D721Med (cell line): ENCODE data around the gene TTC7B.
"Not testable (repeated sequence)": the region's sequence is repeated elsewhere in the genome, so short reads cannot be mapped to it uniquely, and the experiment has no call there.

ENCODE experiments used
- DNase-seq: peaks from one replicate; pipeline ENCODE4 v3.0.0; 2011; ENCODE audit warnings: low spot score; ENCODE audit not compliant: insufficient read length
- FAIRE-seq: peaks from 2 replicates; lab custom pipeline; 2011; peaks lifted over from hg19 to GRCh38; lab: Jason Lieb, UNC
- CTCF ChIP-seq: IDR thresholded peaks from 2 replicates; pipeline ENCODE4 v1.5.1; 2012; ENCODE audit warnings: mild to moderate bottlenecking, control low read depth; ENCODE audit not compliant: insufficient read depth; ENCODE audit errors: missing control alignments

The TTC7B gene

DNA sequence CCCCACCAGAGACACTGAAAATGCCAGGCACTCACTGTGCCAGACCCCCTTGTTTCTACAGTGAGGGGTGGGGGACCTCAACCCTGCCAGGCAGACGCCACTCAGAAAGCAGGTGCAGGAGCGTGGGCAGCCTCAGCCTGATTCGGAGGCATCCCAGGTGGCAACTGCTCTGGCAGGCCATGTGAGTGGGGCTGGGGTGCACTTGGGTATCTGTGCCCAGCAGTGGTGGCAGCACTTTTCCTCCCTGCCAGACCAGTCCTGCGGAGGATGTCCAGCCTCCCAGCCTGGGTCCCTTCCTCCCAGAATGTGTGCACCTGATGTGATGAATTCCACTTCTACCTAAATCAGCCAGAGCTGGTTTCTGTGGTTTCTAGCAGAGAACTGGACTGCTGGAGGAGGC, 13.4 kb upstream of the TTC7B start:
- DNase-seq (no peak), FAIRE-seq (no peak)
- TF ChIP-seq CTCF, result no peak

- TF ChIP-seq CTCF, result no peak
- FAIRE-seq (no peak), DNase-seq (no peak)
These were observed 12.6 kb upstream of the TTC7B start for GRCh38 chr14:90828642-90829487.

- DNase-seq, result peak; percentile 95
- FAIRE-seq, result no peak
- TF ChIP-seq CTCF, result no peak
These were observed 11.8 kb upstream of the TTC7B start for GRCh38 chr14:90827919-90828610.

GRCh38 chr14:90823542-90823941, 7.3 kb upstream of the TTC7B start:
- not testable (repeated sequence) for DNase-seq, FAIRE-seq

- DNase-seq (no peak), FAIRE-seq (no peak)
- TF ChIP-seq CTCF, result no peak
These were observed 4.7 kb upstream of the TTC7B start for GRCh38 chr14:90820958-90821357.

DNA sequence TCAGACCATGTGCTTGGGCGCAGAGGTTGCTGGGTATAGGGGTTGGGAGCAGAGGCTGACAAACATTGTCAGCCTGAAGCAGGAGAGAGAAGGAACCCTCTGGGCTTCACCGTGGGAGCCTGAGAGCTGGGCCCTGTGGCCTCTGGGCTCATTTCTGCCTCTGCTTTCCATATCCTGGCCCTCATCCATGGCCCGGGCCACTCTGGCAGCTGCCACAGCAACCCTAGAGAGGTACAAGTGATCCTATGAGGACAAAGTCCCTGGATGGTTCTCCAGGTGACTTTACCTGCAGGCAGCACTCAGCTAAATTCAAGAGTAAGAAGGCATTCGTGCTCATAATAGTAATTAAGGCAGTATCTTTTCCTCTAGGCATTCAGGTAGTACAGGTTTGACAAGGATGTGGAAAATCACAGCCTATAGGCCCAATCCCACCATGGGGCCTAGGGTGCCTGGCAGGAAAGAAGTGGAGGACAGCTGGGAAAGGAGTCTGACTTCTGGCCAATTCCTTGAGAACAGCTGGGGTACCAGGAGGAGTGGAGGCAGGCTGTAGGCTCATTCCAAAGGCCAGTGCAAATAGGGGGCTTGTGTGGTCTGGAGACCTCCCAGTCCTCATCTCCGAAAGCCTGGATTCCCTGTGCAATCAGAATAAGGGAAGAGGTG, 3.6 kb upstream of the TTC7B start:
- DNase-seq (no peak), FAIRE-seq (no peak)
- TF ChIP-seq CTCF, result no peak

GRCh38 chr14:90818715-90819114, 2.5 kb upstream of the TTC7B start:
- DNase-seq, result no peak
- no peak for TF ChIP-seq CTCF
- no peak for FAIRE-seq
